ENCODE data around the gene FAM200B. TPM values are rescaled to one million over a fixed set of nuclear protein-coding genes. Genes with fewer than 3 reads are reported as not detected.

Gene FAM200B
- total and polyA plus RNA-seq, 2 experiments from 2014 or later: 38.2 to 65.9 TPM

GRCh38 chr4:15654593-15655222, 26.9 kb upstream of the FAM200B start:
- H3K27me3 ChIP-seq: no peaks in the 10 kb centered on the region
- H3K9me3 ChIP-seq (ENCODE audit: low read depth): no peaks in the 10 kb centered on the region
- peak; percentile 40 to 68 for DNase-seq (ENCODE audit: low read depth in 1 of 2, low spot score in 1 of 2)
- no peak for TF ChIP-seq CTCF (IDR thresholded peaks at IDR 0.05; ENCODE audit: low read depth, low read length)
- peaks cover 32% of the 10 kb centered on the region for H3K4me1 ChIP-seq (ENCODE audit: low read depth)
- no peaks in the 10 kb centered on the region for H3K36me3 ChIP-seq
- peak overlapping the region; percentile 91 for H3K4me3 ChIP-seq
- peak overlapping the region; percentile 98 for H3K27ac ChIP-seq

DNA sequence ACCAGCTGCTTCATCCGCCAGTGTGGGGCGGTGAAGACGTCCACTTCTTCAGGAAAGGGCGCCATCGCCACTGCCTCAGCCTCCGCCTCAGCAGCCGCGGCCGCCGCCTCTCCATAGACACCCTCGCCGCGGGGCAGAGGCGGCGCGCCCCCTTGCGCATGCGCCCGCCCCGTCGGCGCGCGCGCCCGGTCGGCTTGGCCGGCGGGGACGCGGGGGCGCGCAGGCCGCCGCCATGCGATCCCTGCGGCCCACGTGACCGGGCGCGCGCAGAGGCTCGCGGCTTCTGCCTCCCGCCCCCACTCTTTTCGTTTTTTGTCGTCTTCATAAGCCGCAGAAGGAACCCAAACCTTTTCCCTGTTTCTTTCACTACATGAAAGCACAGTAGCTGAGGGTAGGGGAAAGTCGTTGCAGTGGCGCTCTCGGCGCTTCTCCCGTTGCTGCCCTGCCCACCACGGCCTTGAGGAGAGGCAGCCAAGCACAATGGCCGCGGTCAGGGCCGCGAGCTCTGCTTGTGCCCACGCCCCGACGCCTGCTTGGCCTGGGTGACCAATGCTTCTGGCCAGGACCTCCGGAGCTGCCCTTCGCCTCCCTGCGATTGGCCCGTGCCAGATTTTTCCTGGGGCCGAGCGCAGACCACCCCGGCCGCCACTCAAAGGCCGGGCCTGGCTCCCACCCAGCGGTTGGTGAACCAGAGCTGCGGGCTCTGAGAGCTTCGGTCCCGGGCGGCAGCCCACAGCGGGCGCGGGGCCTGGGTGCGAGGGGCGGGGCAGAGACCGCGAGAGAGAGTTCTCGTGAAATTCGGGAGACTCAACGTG, 26.2 kb upstream of the FAM200B start, which contains the start of gene FBXL5:
FBXL5 (minus strand) TSS at position 135 of the 815 bp plus-strand sequence; CDS start at position 65, 70 bp downstream.
- DNase-seq (ENCODE audit: low read depth in 1 of 2, low spot score in 1 of 2): peak; percentile 92
- no peaks in the 10 kb centered on the region for H3K27me3 ChIP-seq
- TF ChIP-seq CTCF (IDR thresholded peaks at IDR 0.05; ENCODE audit: low read depth, low read length): no peak
- H3K27ac ChIP-seq: peak within 1 kb of the TSS; percentile 98
- H3K36me3 ChIP-seq: no peaks in the 10 kb centered on the region
- peak within 1 kb of the TSS; percentile 91 for H3K4me3 ChIP-seq
- H3K4me1 ChIP-seq (ENCODE audit: low read depth): peaks cover 32% of the 10 kb centered on the region
- H3K9me3 ChIP-seq (ENCODE audit: low read depth): no peaks in the 10 kb centered on the region

DNA sequence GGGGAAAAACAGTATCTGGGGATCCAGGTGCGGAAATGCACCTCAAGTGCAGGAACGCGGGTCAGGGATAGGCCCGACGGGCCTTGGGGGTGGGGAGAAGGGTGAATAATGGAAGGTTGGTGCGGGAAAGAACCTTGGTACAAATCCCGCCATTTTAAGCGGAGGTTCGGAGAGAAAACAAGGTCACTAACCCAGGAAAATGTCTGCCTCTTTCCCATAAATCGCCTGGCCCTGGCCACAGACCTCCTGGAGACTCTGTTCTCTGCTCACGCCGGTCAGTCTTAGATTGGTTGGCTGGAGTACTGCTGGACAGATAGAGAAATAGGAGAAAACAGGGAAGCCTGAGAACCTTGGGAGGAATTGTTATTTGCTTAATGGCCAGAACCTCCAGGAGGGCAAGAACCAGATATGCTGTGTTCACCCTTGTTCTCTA, 25.6 kb upstream of the FAM200B start:
- Histone ChIP-seq H3K27ac (peak overlapping the region; percentile 98), H3K36me3 (no peaks in the 10 kb centered on the region), H3K27me3 (no peaks in the 10 kb centered on the region), H3K9me3 (ENCODE audit: low read depth) (no peaks in the 10 kb centered on the region), H3K4me3 (no peak overlapping the region), H3K4me1 (ENCODE audit: low read depth) (peaks cover 31% of the 10 kb centered on the region)
- peak in 1 of 2 donors; percentile 70 for DNase-seq (ENCODE audit: low read depth in 1 of 2, low spot score in 1 of 2)
- no peak for TF ChIP-seq CTCF (IDR thresholded peaks at IDR 0.05; ENCODE audit: low read depth, low read length)

- Histone ChIP-seq H3K4me3 (no peak overlapping the region), H3K4me1 (ENCODE audit: low read depth) (peaks cover 18% of the 10 kb centered on the region), H3K9me3 (ENCODE audit: low read depth) (no peaks in the 10 kb centered on the region), H3K36me3 (no peaks in the 10 kb centered on the region), H3K27ac (no peak overlapping the region), H3K27me3 (no peaks in the 10 kb centered on the region)
- no peak for TF ChIP-seq CTCF (IDR thresholded peaks at IDR 0.05; ENCODE audit: low read depth, low read length)
- no peak for DNase-seq (ENCODE audit: low read depth in 1 of 2, low spot score in 1 of 2)
Observed at GRCh38 chr4:15657366-15657765, 24.3 kb upstream of the FAM200B start.

DNA sequence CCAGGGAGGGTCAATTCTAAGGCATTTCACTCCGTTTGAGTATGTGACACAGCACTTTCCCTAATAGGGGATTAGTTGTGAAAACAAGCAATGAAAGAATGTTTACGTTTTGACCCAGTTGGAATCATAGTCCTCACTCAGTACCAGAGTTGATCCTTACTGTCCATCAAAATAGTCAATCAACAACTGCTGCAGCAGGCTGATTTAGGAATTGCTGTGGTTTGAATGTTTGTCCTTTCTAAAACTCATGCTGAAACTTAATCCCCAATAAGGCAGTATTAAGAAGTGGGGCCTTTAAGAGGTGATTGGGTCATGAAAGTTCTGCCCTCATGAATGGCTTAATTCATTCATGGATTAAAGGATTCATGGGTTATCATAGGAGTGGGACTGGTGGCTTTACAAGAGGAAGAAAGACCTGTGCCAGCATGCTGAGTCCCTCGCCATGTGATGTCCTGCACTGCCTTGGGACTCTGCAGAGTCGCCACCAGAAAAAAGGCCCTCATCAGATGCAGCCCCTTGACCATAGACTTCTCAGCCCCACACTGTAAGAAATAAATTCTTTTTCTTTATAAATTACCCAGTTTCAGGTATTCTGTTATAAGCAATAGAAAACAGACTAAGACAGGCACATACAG, 23.4 kb upstream of the FAM200B start:
- Histone ChIP-seq H3K27me3 (no peaks in the 10 kb centered on the region), H3K9me3 (ENCODE audit: low read depth) (no peaks in the 10 kb centered on the region), H3K36me3 (no peaks in the 10 kb centered on the region), H3K4me1 (ENCODE audit: low read depth) (peaks cover 9% of the 10 kb centered on the region), H3K27ac (no peak overlapping the region), H3K4me3 (no peak overlapping the region)
- no peak for DNase-seq (ENCODE audit: low read depth in 1 of 2, low spot score in 1 of 2)
- no peak for TF ChIP-seq CTCF (IDR thresholded peaks at IDR 0.05; ENCODE audit: low read depth, low read length)

Measured in cardiac muscle cell (in vitro differentiated cells and primary cell).